Natural killer cell (primary cell): ENCODE results near the gene SIGLEC8. TPM values are rescaled to one million over a fixed set of nuclear protein-coding genes. Genes with fewer than 3 reads are reported as not detected.

Source experiments
- ATAC-seq, 3 donors: fragments of 150-1000 bp in 2 of 3; fragments of 200-7000 bp in 1 of 3; cut with Tn5 transposase; 1 replicate in 1 of 3; 2 replicates in 2 of 3; pipeline ENCODE4 v1.10.0; 2021; ENCODE audit warnings: mild to moderate bottlenecking in 2 of 3, moderate library complexity in 2 of 3
- DNase-seq, 2 donors: peaks; one replicate each; pipeline versions ENCODE4 v3.0.0 to v3.0.0-alpha.2; 2013 to 2021; ENCODE audit warnings: mixed read lengths in 1 of 2
- H3K27ac ChIP-seq: one replicate; pipeline ENCODE4 v1.5.1; 2013; ENCODE audit warnings: mild to moderate bottlenecking, low read length
- H3K27me3 ChIP-seq: one replicate; pipeline ENCODE4 v1.6.1; 2013; ENCODE audit warnings: low read length; ENCODE audit not compliant: control insufficient read depth, insufficient read depth
- H3K36me3 ChIP-seq: one replicate; pipeline ENCODE4 v1.6.1; 2013; ENCODE audit warnings: low read length; ENCODE audit not compliant: control insufficient read depth, insufficient read depth
- H3K4me1 ChIP-seq: one replicate; pipeline ENCODE4 v1.6.1; 2013; ENCODE audit warnings: low read length; ENCODE audit not compliant: control insufficient read depth, insufficient read depth
- H3K4me3 ChIP-seq: one replicate; pipeline ENCODE4 v1.5.1; 2013; ENCODE audit warnings: low read length
- H3K9me3 ChIP-seq: one replicate; pipeline ENCODE4 v1.6.1; 2013; ENCODE audit warnings: low read length; ENCODE audit not compliant: control insufficient read depth, insufficient read depth
- H3K27ac Mint-ChIP-seq, 2 donors: one replicate each; pipeline ENCODE4 v1.8.0; 2022; ENCODE audit warnings: mild to moderate bottlenecking in 2 of 2, mixed read lengths in 2 of 2, moderate library complexity in 1 of 2
- H3K27me3 Mint-ChIP-seq, 2 donors: one replicate each; pipeline ENCODE4 v1.8.0; 2022; ENCODE audit warnings: low read depth in 2 of 2, mixed read lengths in 2 of 2
- H3K36me3 Mint-ChIP-seq: one replicate; pipeline ENCODE4 v1.8.0; 2022; ENCODE audit warnings: mixed read lengths
- H3K4me1 Mint-ChIP-seq, 2 donors: one replicate each; pipeline ENCODE4 v1.8.0; 2022; ENCODE audit warnings: mixed read lengths in 2 of 2
- H3K4me3 Mint-ChIP-seq: one replicate; pipeline ENCODE4 v1.8.0; 2022; ENCODE audit warnings: mild to moderate bottlenecking, moderate library complexity, mixed read lengths
- H3K9me3 Mint-ChIP-seq, 2 donors: one replicate each; pipeline ENCODE4 v1.8.0; 2022; ENCODE audit warnings: mixed read lengths in 2 of 2
- WGBS: methylation state at CpG from one replicate; pipeline ENCODE4 v1.1.7; 2013; ENCODE audit warnings: missing lambda C conversion rate; ENCODE audit not compliant: insufficient coverage; 5-methylcytosine and 5-hydroxymethylcytosine counted together
- intact Hi-C: fragments of 100-400 bp; cut with micrococcal nuclease; formaldehyde crosslinking; loops from one replicate; pipeline ENCODE4 v1.14.2; 2022
- total RNA-seq, 4 donors: library from RNA; stranded (reverse); fragments of 120-200 nt in 1 of 4; gene quantifications; one replicate each; pipeline versions ENCODE4 v1.2.3 to v1.2.4, GENCODE V29; 2013 to 2022
- TF ChIP-seq, protein P1 (sequence below): fragments of 200-600 bp; IDR thresholded peaks from one replicate; pipeline ENCODE4 v1.8.0; 2022; ENCODE audit warnings: antibody characterized with exemption

The SIGLEC8 gene
- total RNA-seq, 3 donors from 2014 or later (not counting 1 experiment from before 2014, with no cell fraction given) = not detected

DNA sequence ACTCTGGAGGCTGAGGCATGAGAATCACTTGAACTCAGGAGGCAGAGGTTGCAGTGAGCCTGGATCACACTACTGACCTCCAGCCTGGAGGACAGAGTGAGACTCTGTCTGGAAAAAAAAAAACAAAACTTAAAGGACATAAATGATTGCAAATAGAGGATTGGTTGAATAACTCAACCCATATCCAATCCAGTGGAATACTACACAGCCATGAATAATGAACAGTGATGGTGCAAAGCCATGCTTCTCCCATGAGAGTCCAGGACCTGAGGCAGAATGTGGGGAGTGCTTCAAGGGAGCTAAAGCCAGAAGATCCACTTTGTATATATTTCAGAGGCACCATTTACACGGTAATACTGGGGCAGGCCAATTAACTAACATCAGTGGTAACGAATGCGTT, 17.9 kb upstream of the SIGLEC8 start:
- intact Hi-C loops = no loop called here
- H3K4me1 Mint-ChIP-seq = peaks cover 0 to 7% of the 10 kb centered on the region in 2 donors
- no peak overlapping the region for H3K27ac Mint-ChIP-seq
- H3K36me3 Mint-ChIP-seq = no peaks in the 10 kb centered on the region
- TF ChIP-seq, protein P1, sequence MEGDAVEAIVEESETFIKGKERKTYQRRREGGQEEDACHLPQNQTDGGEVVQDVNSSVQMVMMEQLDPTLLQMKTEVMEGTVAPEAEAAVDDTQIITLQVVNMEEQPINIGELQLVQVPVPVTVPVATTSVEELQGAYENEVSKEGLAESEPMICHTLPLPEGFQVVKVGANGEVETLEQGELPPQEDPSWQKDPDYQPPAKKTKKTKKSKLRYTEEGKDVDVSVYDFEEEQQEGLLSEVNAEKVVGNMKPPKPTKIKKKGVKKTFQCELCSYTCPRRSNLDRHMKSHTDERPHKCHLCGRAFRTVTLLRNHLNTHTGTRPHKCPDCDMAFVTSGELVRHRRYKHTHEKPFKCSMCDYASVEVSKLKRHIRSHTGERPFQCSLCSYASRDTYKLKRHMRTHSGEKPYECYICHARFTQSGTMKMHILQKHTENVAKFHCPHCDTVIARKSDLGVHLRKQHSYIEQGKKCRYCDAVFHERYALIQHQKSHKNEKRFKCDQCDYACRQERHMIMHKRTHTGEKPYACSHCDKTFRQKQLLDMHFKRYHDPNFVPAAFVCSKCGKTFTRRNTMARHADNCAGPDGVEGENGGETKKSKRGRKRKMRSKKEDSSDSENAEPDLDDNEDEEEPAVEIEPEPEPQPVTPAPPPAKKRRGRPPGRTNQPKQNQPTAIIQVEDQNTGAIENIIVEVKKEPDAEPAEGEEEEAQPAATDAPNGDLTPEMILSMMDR = no peak
- Histone ChIP-seq H3K9me3 (no peaks in the 10 kb centered on the region), H3K4me3 (no peak overlapping the region), H3K27ac (no peak overlapping the region), H3K27me3 (no peaks in the 10 kb centered on the region), H3K4me1 (no peaks in the 10 kb centered on the region), H3K36me3 (no peaks in the 10 kb centered on the region)
- H3K4me3 Mint-ChIP-seq = no peak overlapping the region
- no peaks in the 10 kb centered on the region for H3K9me3 Mint-ChIP-seq
- DNase-seq (no peak), ATAC-seq (no peak)
- peaks cover 29 to 32% of the 10 kb centered on the region in 2 donors for H3K27me3 Mint-ChIP-seq
- 89% methylated on average over 3 of the region's 3 CpGs for WGBS

DNA sequence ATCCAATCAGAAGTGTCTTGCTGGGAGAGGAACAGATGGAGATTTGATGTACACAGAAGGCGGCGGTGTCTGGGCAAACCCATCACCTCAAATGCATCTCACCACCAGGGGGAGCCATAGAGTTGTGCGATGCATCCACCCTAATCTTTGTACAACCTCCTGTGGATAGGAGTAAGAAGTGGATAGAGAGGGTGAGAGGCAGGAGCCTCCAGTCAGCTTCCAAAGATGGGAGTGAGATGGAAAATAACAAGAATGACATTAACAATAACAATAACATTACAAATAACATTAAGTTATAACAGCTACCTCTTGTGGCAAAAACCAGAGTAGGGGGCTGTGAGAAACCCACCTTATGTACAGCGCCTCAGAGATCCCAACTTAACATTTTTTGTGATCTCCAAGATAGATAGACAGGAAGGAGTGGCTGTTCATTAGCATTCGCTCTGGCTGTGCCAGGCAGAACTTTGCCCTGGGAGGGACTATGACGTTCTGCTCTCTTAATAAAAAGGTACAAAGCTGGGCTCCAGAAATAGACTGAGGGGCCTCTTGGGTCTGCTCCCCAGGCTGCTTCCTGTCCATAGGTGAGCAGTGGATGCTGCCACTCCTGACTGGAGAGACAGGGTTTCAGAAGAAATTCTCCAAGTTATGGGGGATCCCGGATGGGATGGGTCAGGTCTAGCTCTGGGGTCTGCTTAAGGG, 14.9 kb upstream of the SIGLEC8 start:
- Histone ChIP-seq H3K36me3 (no peaks in the 10 kb centered on the region), H3K27ac (no peak overlapping the region), H3K4me1 (no peaks in the 10 kb centered on the region), H3K9me3 (no peaks in the 10 kb centered on the region), H3K27me3 (no peaks in the 10 kb centered on the region), H3K4me3 (no peak overlapping the region)
- TF ChIP-seq, protein P1 = peak; percentile 99
- Mint-ChIP-seq H3K4me3 (no peak overlapping the region), H3K27ac (no peak overlapping the region), H3K27me3 (peaks cover 16 to 32% of the 10 kb centered on the region in 2 donors), H3K9me3 (no peaks in the 10 kb centered on the region), H3K4me1 (peaks cover 0 to 7% of the 10 kb centered on the region in 2 donors), H3K36me3 (no peaks in the 10 kb centered on the region)
- DNase-seq (peak; percentile 75 to 89), ATAC-seq (peak; percentile 84 to 90 (median 85))
- WGBS = 49% methylated on average over 4 of the region's 7 CpGs
- intact Hi-C loops = loop anchor here (1.0 to 5.0 kb wide), 5 partner anchors 42 to 184 kb away; no protein-coding TSS in a partner anchor

DNA sequence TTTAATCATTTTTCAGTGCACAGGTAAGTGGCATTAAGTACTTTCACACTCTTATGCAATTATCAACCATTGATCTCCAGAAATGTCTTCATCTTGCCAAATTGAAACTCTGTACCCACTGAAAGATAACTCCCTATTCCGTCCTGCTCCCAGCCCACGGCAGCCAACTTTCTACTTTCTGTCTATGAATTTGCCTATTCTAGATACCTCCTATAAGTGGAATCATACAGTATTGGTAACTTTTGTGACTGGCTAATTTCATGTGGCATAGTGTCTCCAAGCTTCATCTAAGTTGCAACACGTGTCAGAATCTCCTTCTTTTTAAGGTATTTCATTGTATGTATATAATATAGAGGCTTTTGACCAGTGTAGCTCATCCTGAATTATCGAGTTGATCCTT, 14.4 kb upstream of the SIGLEC8 start:
- Histone ChIP-seq H3K4me3 (no peak overlapping the region), H3K36me3 (no peaks in the 10 kb centered on the region), H3K27me3 (no peaks in the 10 kb centered on the region), H3K27ac (no peak overlapping the region), H3K9me3 (no peaks in the 10 kb centered on the region), H3K4me1 (no peaks in the 10 kb centered on the region)
- ATAC-seq = no peak
- no peaks in the 10 kb centered on the region for H3K9me3 Mint-ChIP-seq
- no peaks in the 10 kb centered on the region for H3K36me3 Mint-ChIP-seq
- no peak overlapping the region for H3K4me3 Mint-ChIP-seq
- intact Hi-C loops = loop anchor here (1.0 to 5.0 kb wide), 5 partner anchors 43 to 185 kb away; no protein-coding TSS in a partner anchor
- peaks cover 0 to 7% of the 10 kb centered on the region in 2 donors for H3K4me1 Mint-ChIP-seq
- no peak overlapping the region for H3K27ac Mint-ChIP-seq
- TF ChIP-seq, protein P1 = no peak
- WGBS = 48% methylated on average over 4 of the region's 4 CpGs
- DNase-seq = no peak
- peaks cover 14 to 33% of the 10 kb centered on the region in 2 donors for H3K27me3 Mint-ChIP-seq
